ENCODE results near the gene FIBIN. TPM values are rescaled to one million over a fixed set of nuclear protein-coding genes. Genes with fewer than 3 reads are reported as not detected.

FIBIN gene
- total RNA-seq: 25.6 and 50.4 TPM in 2 replicates

DNA sequence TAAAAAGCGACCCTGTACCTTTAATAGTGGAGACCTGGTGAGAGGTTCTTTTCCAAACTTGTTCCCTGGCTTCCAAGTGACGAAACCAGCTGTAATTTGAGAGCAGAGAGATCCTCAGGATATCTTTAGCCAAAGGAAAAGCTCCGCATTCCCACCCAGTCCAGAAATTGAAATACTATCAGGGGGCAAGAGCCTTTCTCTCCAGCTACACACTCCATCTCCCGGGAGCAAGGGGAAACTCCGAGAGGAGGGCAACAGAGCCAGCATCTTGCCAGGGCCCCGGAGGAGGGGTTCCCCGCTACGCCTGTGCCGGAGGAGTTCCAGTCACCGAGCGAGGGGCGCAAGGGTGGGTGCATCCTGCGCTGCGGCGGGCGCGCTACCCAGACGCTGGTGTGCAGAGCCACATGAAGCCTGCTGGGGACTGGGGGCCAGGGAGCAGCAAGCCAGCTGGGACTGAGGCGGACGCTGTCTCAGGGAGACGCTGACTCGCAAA, at the start of gene FIBIN:
Gene FIBIN, plus strand, starts transcription at position 148 of the 493 bp plus-strand sequence. CDS start 415 bp downstream, outside the sequence.

GRCh38 chr11:27040302-27041115, 46.6 kb downstream of the FIBIN start, which contains the start of gene BBOX1:
BBOX1 (plus strand) TSS chr11:27040815; CDS start chr11:27055431, 14,616 bp downstream.

Other genes starting within 250 kb of the FIBIN start
- not detected in 2 replicates for gene BBOX1, start 46.7 kb downstream of the FIBIN start, total RNA-seq